Ovary (tissue), 9 donors: ENCODE data around the gene OXSM. TPM values are rescaled to one million over a fixed set of nuclear protein-coding genes. Genes with fewer than 3 reads are reported as not detected.

Experiments
- polyA plus RNA-seq, 2 donors: library from polyadenylated mRNA; stranded (reverse); fragments of 200-250 nt in 1 of 2; fragments of 350-450 nt in 1 of 2; fragmentation: Illumina TruSeq in 1 of 2; extraction: RNeasy Lipid Tissue Mini Kit (QIAGEN cat#74804) in 1 of 2; gene quantifications; one replicate each; pipeline ENCODE4 v1.2.3, GENCODE V29; 2013 to 2014
- total RNA-seq, 7 donors: library from RNA; depleted of rRNA in 2 of 7; stranded (reverse); fragments of >200 nt in 2 of 7; fragmentation: NEBNext Ultra II Directional in 3 of 7; extraction: Animal tissue kit (Norgen Biotek cat#: 25700) in 3 of 7; gene quantifications; one replicate each; pipeline versions ENCODE4 v1.1.0 to v1.2.4, GENCODE V29; 2016 to 2023
- donor health status: DM: no; HTN: no; CAD: no; lungs with moderate emphysema.
- donor health status: DM: no; HTN: no; CAD: no.
- donor health status: Bipolar disorder and iron deficiency.
- donor health status: DM: yes; HTN: yes; CAD: no.
- donor health status: DM: no; HTN: no; CAD: no.
- donor health status: DM: yes; HTN: yes; CAD: no.

The OXSM gene
- total and polyA plus RNA-seq, 9 donors, result 3.6 to 8.9 (median 6.6) TPM

Other genes starting within 250 kb of the OXSM start
- 100 to 1,000 TPM in 4 of 7 donors, 10 to 100 TPM in 3; 90.1 to 134 (median 109) TPM for gene TOP2B, start 125.2 kb upstream of the OXSM start, total RNA-seq
- 10 to 100 TPM; 65.3 to 73.5 TPM for gene TOP2B, start 125.2 kb upstream of the OXSM start, polyA plus RNA-seq
- 10 to 100 TPM; 18.0 to 30.4 (median 27.1) TPM for gene NGLY1, start 6.6 kb upstream of the OXSM start, total RNA-seq
- gene NGLY1, start 6.6 kb upstream of the OXSM start, polyA plus RNA-seq, result 10 to 100 TPM; 11.0 to 27.5 TPM